ENCODE results near the gene SLC25A20. TPM values are rescaled to one million over a fixed set of nuclear protein-coding genes. Genes with fewer than 3 reads are reported as not detected.
"Not testable (repeated sequence)": the region's sequence is repeated elsewhere in the genome, so short reads cannot be mapped to it uniquely, and the experiment has no call there.

Gene SLC25A20
- total and polyA plus RNA-seq, 4 donors, result 36.9 to 223 (median 86.5) TPM

- no peak for DNase-seq (ENCODE audit: low spot score)
- Histone ChIP-seq H3K4me1 (ENCODE audit: control insufficient read depth in 4 of 4, insufficient read depth in 4 of 4, low read length in 3 of 4) (peaks cover 2 to 10% (median 6%) of the 10 kb centered on the region in 4 donors), H3K27me3 (ENCODE audit: control insufficient read depth in 4 of 4, insufficient read depth in 4 of 4, low read length in 3 of 4) (no peaks in the 10 kb centered on the region), H3K9ac (ENCODE audit: low read depth in 1 of 2, low read length in 2 of 2) (no peak overlapping the region), H3K4me3 (ENCODE audit: low read depth in 1 of 3, low read length in 3 of 3) (no peak overlapping the region), H3K36me3 (ENCODE audit: control insufficient read depth in 4 of 4, insufficient read depth in 3 of 4, low read depth in 1 of 4, low read length in 3 of 4) (no peaks in the 10 kb centered on the region), H3K9me3 (ENCODE audit: control insufficient read depth in 4 of 4, low read length in 3 of 4) (no peaks in the 10 kb centered on the region), H3K27ac (ENCODE audit: low read depth in 1 of 2, low read length in 2 of 2) (no peak overlapping the region)
- WGBS, result 82% methylated on average over 1 of the region's 1 CpG
- no peak for TF ChIP-seq FOXA2 (IDR thresholded peaks at IDR 0.05)
- no peak for TF ChIP-seq TAF1 (conservative IDR thresholded peaks at IDR 0.05)
- no peak for TF ChIP-seq ATF3 (IDR thresholded peaks at IDR 0.05)
- no peak for TF ChIP-seq NR2F2 (IDR thresholded peaks at IDR 0.05)
- TF ChIP-seq RAD21 (IDR thresholded peaks at IDR 0.05), result no peak
- TF ChIP-seq YY1 (IDR thresholded peaks at IDR 0.05), result no peak
- no peak for TF ChIP-seq HNF4A (conservative IDR thresholded peaks at IDR 0.05)
- no peak for TF ChIP-seq JUND (IDR thresholded peaks at IDR 0.05)
- TF ChIP-seq GABPA (IDR thresholded peaks at IDR 0.05 in 1 of 2, conservative IDR thresholded peaks at IDR 0.05 in 1 of 2), result no peak
- TF ChIP-seq FOXA1 (IDR thresholded peaks at IDR 0.05), result no peak
- TF ChIP-seq REST (IDR thresholded peaks at IDR 0.05), result no peak
- TF ChIP-seq SP1 (IDR thresholded peaks at IDR 0.05), result no peak
These were observed 16.6 kb upstream of the SLC25A20 start for GRCh38 chr3:48915296-48915695.

- 98% methylated on average over 13 of the region's 13 CpGs for WGBS
- not testable (repeated sequence) for DNase-seq (ENCODE audit: low spot score); H3K27me3 ChIP-seq (ENCODE audit: control insufficient read depth in 4 of 4, insufficient read depth in 4 of 4, low read length in 3 of 4); H3K36me3 ChIP-seq (ENCODE audit: control insufficient read depth in 4 of 4, insufficient read depth in 3 of 4, low read depth in 1 of 4, low read length in 3 of 4); H3K27ac ChIP-seq (ENCODE audit: low read depth in 1 of 2, low read length in 2 of 2); H3K9me3 ChIP-seq (ENCODE audit: control insufficient read depth in 4 of 4, low read length in 3 of 4); H3K9ac ChIP-seq (ENCODE audit: low read depth in 1 of 2, low read length in 2 of 2); H3K4me1 ChIP-seq (ENCODE audit: control insufficient read depth in 4 of 4, insufficient read depth in 4 of 4, low read length in 3 of 4); H3K4me3 ChIP-seq (ENCODE audit: low read depth in 1 of 3, low read length in 3 of 3)
These were observed 8.3 kb upstream of the SLC25A20 start for GRCh38 chr3:48907026-48907425.

- Histone ChIP-seq H3K36me3 (ENCODE audit: control insufficient read depth in 4 of 4, insufficient read depth in 3 of 4, low read depth in 1 of 4, low read length in 3 of 4) (no peaks in the 10 kb centered on the region), H3K27ac (ENCODE audit: low read depth in 1 of 2, low read length in 2 of 2) (peak overlapping the region; percentile 62 to 80), H3K27me3 (ENCODE audit: control insufficient read depth in 4 of 4, insufficient read depth in 4 of 4, low read length in 3 of 4) (no peaks in the 10 kb centered on the region), H3K9ac (ENCODE audit: low read depth in 1 of 2, low read length in 2 of 2) (no peak overlapping the region), H3K9me3 (ENCODE audit: control insufficient read depth in 4 of 4, low read length in 3 of 4) (no peaks in the 10 kb centered on the region), H3K4me1 (ENCODE audit: control insufficient read depth in 4 of 4, insufficient read depth in 4 of 4, low read length in 3 of 4) (peaks cover 3 to 26% (median 14%) of the 10 kb centered on the region in 4 donors), H3K4me3 (ENCODE audit: low read depth in 1 of 3, low read length in 3 of 3) (no peak overlapping the region)
- DNase-seq (ENCODE audit: low spot score), result no peak
- WGBS, result 81% methylated on average over 4 of the region's 4 CpGs
- no peak for TF ChIP-seq EGR1 (IDR thresholded peaks at IDR 0.05; ENCODE audit: low read depth in 2 of 2)
- no peak for TF ChIP-seq JUND (IDR thresholded peaks at IDR 0.05)
- no peak for TF ChIP-seq NR2F2 (IDR thresholded peaks at IDR 0.05)
- no peak for TF ChIP-seq ZBTB33 (IDR thresholded peaks at IDR 0.05)
- no peak for TF ChIP-seq RAD21 (IDR thresholded peaks at IDR 0.05)
- no peak for TF ChIP-seq CTCF (IDR thresholded peaks at IDR 0.05; ENCODE audit: low read depth, low read length, missing input control)
- TF ChIP-seq TAF1 (conservative IDR thresholded peaks at IDR 0.05), result no peak
- no peak for TF ChIP-seq RXRA (IDR thresholded peaks at IDR 0.05)
- no peak for TF ChIP-seq HNF4A (conservative IDR thresholded peaks at IDR 0.05)
- no peak for TF ChIP-seq GABPA (IDR thresholded peaks at IDR 0.05 in 1 of 2, conservative IDR thresholded peaks at IDR 0.05 in 1 of 2)
- no peak for TF ChIP-seq REST (IDR thresholded peaks at IDR 0.05)
- no peak for TF ChIP-seq MAX (IDR thresholded peaks at IDR 0.05)
These were observed 591 bp upstream of the SLC25A20 start for GRCh38 chr3:48899273-48899672.
